ENCODE data around the gene CD48. TPM values are rescaled to one million over a fixed set of nuclear protein-coding genes. Genes with fewer than 3 reads are reported as not detected.

Gene CD48
- total RNA-seq, 1 experiment from 2014 or later: not detected

- H3K9me3 ChIP-seq: no peaks in the 10 kb centered on the region
- no peaks in the 10 kb centered on the region for H3K27me3 ChIP-seq (replicated peaks; ENCODE audit: control insufficient read depth, insufficient read depth, low read length)
- POLR2A ChIA-PET: no interaction called here
- H3K4me1 Mint-ChIP-seq (ENCODE audit: low read depth, unreplicated experiment): peaks cover 6% of the 10 kb centered on the region
- H3K27me3 Mint-ChIP-seq (ENCODE audit: insufficient read depth, unreplicated experiment): no peaks in the 10 kb centered on the region
- no peaks in the 10 kb centered on the region for H3K36me3 ChIP-seq (ENCODE audit: control insufficient read depth, insufficient read depth, low read length)
- TF ChIP-seq CTCF (IDR thresholded peaks at IDR 0.05; ENCODE audit: insufficient read depth in 1 of 2, low read depth in 1 of 2, low read length in 1 of 2, severe bottlenecking in 1 of 2, unreplicated experiment in 1 of 2): no peak
- H3K4me1 ChIP-seq: no peaks in the 10 kb centered on the region
- CTCF ChIA-PET: no interaction called here
- H3K27ac Mint-ChIP-seq (ENCODE audit: unreplicated experiment): no peak overlapping the region
- intact Hi-C loops (cut with micrococcal nuclease; ENCODE audit: unreplicated experiment): loop anchor here (5.0 kb wide), 2 partner anchors 60 to 250 kb away; no protein-coding TSS in a partner anchor
- no peak overlapping the region for H3K4me3 Mint-ChIP-seq (ENCODE audit: unreplicated experiment)
- H3K9me3 Mint-ChIP-seq (ENCODE audit: unreplicated experiment): no peaks in the 10 kb centered on the region
- peaks cover 5% of the 10 kb centered on the region for H3K36me3 Mint-ChIP-seq (ENCODE audit: insufficient read depth, unreplicated experiment)
- H3K4me3 ChIP-seq (ENCODE audit: low read depth, low read length): no peak overlapping the region
- BruUV-seq (replicated peaks): no TSS peak
- DNase-seq: no peak
Measured at GRCh38 chr1:160676869-160677597, 34.6 kb downstream of the CD48 start.

- H3K27me3 Mint-ChIP-seq (ENCODE audit: insufficient read depth, unreplicated experiment): no peaks in the 10 kb centered on the region
- Histone ChIP-seq H3K36me3 (ENCODE audit: control insufficient read depth, insufficient read depth, low read length) (no peaks in the 10 kb centered on the region), H3K4me3 (ENCODE audit: low read depth, low read length) (no peak overlapping the region), H3K4me1 (no peaks in the 10 kb centered on the region), H3K27me3 (replicated peaks; ENCODE audit: control insufficient read depth, insufficient read depth, low read length) (no peaks in the 10 kb centered on the region), H3K9me3 (no peaks in the 10 kb centered on the region)
- no TSS peak for BruUV-seq (replicated peaks)
- DNase-seq: peak; percentile 70 to 72
- H3K9me3 Mint-ChIP-seq (ENCODE audit: unreplicated experiment): peaks cover 3% of the 10 kb centered on the region
- CTCF ChIA-PET: interaction anchor here (0.6 to 1.0 kb wide), 9 partner anchors 45 to 314 kb away, joined by 3 to 5 read pairs (median 4); partner anchors contain the start of gene ITLN1
- intact Hi-C loops (cut with micrococcal nuclease; ENCODE audit: unreplicated experiment): loop anchor here (1.0 to 5.0 kb wide), 5 partner anchors 16 to 249 kb away; no protein-coding TSS in a partner anchor
- POLR2A ChIA-PET: no interaction called here
- no peaks in the 10 kb centered on the region for H3K4me1 Mint-ChIP-seq (ENCODE audit: low read depth, unreplicated experiment)
- peak; percentile 68 to 83 for TF ChIP-seq CTCF (IDR thresholded peaks at IDR 0.05; ENCODE audit: insufficient read depth in 1 of 2, low read depth in 1 of 2, low read length in 1 of 2, severe bottlenecking in 1 of 2, unreplicated experiment in 1 of 2)
- no peak overlapping the region for H3K27ac Mint-ChIP-seq (ENCODE audit: unreplicated experiment)
- no peak overlapping the region for H3K4me3 Mint-ChIP-seq (ENCODE audit: unreplicated experiment)
- peaks cover 5% of the 10 kb centered on the region for H3K36me3 Mint-ChIP-seq (ENCODE audit: insufficient read depth, unreplicated experiment)
Measured at GRCh38 chr1:160675641-160676410, 35.8 kb downstream of the CD48 start.

- Mint-ChIP-seq H3K27me3 (ENCODE audit: insufficient read depth, unreplicated experiment) (no peaks in the 10 kb centered on the region), H3K4me3 (ENCODE audit: unreplicated experiment) (no peak overlapping the region), H3K4me1 (ENCODE audit: low read depth, unreplicated experiment) (no peaks in the 10 kb centered on the region), H3K9me3 (ENCODE audit: unreplicated experiment) (peaks cover 10% of the 10 kb centered on the region), H3K27ac (ENCODE audit: unreplicated experiment) (no peak overlapping the region), H3K36me3 (ENCODE audit: insufficient read depth, unreplicated experiment) (peaks cover 3% of the 10 kb centered on the region)
- Histone ChIP-seq H3K4me1 (no peaks in the 10 kb centered on the region), H3K9me3 (peaks cover 1% of the 10 kb centered on the region; the same call in 1 of the 2 replicates), H3K27me3 (replicated peaks; ENCODE audit: control insufficient read depth, insufficient read depth, low read length) (no peaks in the 10 kb centered on the region), H3K4me3 (ENCODE audit: low read depth, low read length) (no peak overlapping the region), H3K36me3 (ENCODE audit: control insufficient read depth, insufficient read depth, low read length) (no peaks in the 10 kb centered on the region)
- BruUV-seq (replicated peaks): no TSS peak
- TF ChIP-seq CTCF (IDR thresholded peaks at IDR 0.05; ENCODE audit: insufficient read depth in 1 of 2, low read depth in 1 of 2, low read length in 1 of 2, severe bottlenecking in 1 of 2, unreplicated experiment in 1 of 2): no peak
- intact Hi-C loops (cut with micrococcal nuclease; ENCODE audit: unreplicated experiment): loop anchor here (2.0 kb wide), 1 partner anchor 16 kb away; no protein-coding TSS in a partner anchor
- ChIA-PET POLR2A (no interaction called here), CTCF (interaction anchor here (1.1 kb wide), 1 partner anchor 16 kb away, joined by 3 read pairs; no protein-coding TSS in a partner anchor)
- no peak for DNase-seq
Measured at GRCh38 chr1:160674415-160674814, 37.2 kb downstream of the CD48 start.
